ENCODE measurements around the gene ANTXRL.
"Not testable (repeated sequence)": the region's sequence is repeated elsewhere in the genome, so short reads cannot be mapped to it uniquely, and the experiment has no call there.

Gene ANTXRL

DNA sequence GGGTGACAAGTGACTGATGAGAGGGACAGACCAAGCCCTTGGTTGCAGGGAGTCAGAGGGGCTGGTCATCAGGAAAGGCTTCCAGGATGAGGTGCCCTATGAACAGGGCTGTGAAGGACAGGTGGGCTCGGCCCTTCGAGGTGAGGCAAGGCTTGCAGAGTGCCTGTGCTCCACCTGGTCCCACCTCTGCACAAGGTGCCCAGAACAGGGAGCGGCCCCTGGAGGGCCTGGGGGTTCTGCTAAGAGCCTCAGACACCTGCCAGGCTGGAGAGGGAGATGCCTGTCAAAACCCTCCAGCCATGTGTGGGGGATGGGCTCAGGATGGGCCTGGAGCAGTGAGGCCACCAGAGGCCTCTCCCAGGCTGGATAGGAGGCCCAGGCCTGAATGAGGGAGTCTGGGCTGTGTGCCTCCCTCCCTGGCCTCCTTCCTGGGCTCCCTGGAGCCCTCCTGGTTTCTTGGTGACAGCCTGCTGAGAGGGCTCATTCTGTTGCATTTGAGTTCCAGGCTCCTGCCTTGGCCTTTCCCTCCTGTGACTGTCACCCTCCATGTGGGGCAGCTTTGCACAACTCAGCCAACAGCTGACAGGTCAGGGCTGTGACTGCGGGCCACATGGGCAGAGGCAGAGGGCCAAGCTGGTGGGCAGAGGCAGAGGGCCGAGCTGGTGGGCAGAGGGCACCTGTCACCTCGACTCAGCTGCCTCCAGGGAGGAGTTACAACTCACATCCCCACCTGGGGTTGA, 21.1 kb upstream of the ANTXRL start:
- not testable (repeated sequence) for H3K9me3 Mint-ChIP-seq, H3K36me3 Mint-ChIP-seq, DNase-seq, H3K27me3 Mint-ChIP-seq, H3K4me3 Mint-ChIP-seq, H3K27ac Mint-ChIP-seq
- peak in 1 of 2 donors; percentile 2 for ATAC-seq (replicated peaks)
- peaks cover 11 to 22% of the 10 kb centered on the region in 2 donors for H3K4me1 Mint-ChIP-seq

DNA sequence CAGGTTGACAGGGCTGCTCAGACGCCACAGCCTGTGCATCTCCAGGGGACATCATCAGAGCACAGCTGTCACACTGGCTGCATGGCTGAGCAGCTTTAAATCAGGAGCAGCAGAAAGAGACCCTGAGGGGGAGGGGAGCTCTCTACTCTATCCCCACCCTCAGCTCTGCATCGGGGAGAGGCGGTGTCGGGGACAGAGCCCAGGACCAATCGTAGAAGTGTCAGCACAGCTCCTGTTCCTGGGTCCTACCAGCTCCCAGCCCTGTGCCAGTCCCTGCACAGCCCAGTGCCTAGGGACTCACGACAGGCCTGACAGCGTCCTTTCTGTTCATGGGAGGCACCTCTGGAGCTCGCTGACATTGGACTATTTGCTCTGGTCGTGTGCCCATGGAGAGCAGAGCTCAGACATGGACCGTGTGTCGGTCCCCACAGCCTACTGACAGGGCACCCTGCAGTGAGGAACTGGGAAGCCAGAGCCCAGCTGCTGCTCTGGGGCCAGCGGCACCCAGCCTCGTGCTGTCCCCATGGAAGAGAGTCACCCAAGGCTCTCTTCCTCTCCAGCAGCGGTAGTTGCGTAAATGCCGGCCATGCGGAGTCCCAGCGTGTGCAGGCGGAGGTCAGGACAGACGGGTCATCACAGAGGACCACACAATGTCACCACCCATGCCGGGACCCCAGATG, 20.4 kb upstream of the ANTXRL start:
- DNase-seq: no peak
- Mint-ChIP-seq H3K9me3 (no peaks in the 10 kb centered on the region), H3K27ac (no peak overlapping the region), H3K4me1 (peaks cover 13 to 20% of the 10 kb centered on the region in 2 donors), H3K27me3 (no peaks in the 10 kb centered on the region), H3K36me3 (no peaks in the 10 kb centered on the region), H3K4me3 (no peak overlapping the region)
- ATAC-seq (replicated peaks): peak; percentile 22 to 34

DNA sequence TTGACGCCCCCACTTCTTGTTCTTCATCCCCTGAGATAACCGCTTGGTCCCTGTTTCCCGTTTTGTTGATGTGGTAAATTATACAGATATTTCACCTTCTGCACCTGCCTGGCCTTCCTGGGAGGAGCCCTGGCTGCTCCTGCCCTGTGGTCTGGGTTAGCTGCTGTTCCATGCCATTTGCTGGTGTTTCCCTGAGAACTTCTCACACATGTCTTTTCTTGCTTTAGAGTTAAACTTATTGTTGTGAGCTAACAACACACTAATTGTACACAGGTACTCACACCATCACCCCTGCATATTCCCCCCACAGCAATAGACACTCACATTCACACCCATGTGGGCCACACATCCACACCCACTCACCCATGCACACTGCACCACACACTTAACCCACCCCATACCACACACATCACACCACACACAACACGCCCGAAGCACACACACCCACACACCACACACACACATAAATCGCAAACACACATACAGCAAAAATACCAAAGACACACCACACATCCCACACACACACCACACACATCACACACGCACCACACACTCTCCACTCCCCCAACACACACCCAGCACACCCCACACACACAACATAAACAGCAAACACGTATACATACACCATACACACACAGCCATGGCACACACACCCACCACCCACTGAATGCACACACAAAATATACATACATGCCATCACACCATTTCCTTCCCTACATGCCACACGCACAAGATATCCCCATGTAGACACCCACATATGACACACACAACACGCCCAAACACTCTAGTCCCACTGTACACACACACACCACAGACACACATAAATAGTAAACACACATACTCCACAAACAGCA, 19.4 kb upstream of the ANTXRL start:
- Mint-ChIP-seq H3K9me3 (no peaks in the 10 kb centered on the region), H3K27me3 (no peaks in the 10 kb centered on the region), H3K4me1 (peaks cover 13 to 25% of the 10 kb centered on the region in 2 donors), H3K4me3 (no peak overlapping the region), H3K36me3 (no peaks in the 10 kb centered on the region), H3K27ac (no peak overlapping the region)
- DNase-seq: no peak
- ATAC-seq (replicated peaks): no peak

DNA sequence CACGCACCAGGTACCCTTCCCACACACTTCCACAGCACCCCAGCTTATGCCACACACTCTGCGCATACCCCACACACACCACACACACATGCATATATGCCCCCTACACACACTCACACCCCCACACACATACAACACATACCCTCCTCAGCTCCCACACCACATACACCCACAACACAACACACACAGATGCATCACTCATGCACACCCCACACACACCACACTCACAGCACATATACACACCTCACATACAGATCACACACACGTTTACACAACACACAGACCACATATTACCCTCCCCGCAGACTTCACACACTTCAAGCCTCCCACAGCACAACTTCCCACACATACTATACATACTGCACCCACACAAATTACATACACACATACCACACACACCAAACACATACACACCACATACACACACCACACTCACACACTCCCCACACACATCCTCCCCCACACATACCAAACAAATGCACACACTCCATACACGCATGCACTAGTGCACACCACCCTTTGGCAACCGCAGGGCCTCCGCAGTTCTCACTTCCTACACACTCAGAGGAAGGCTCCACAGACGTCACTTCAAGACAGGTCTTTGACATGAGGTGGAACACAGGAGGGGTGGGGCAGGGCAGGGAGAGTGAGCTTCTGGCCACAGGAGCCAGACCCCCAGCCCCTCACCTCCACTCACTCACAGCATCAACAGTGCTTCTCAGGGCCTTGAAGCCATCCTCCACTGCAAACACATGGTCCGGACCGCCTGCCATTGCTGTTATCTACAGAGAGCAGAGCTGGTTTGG, 18.5 kb upstream of the ANTXRL start:
- Mint-ChIP-seq H3K9me3 (no peaks in the 10 kb centered on the region), H3K36me3 (no peaks in the 10 kb centered on the region), H3K4me1 (peaks cover 17 to 34% of the 10 kb centered on the region in 2 donors), H3K27ac (no peak overlapping the region), H3K4me3 (no peak overlapping the region), H3K27me3 (no peaks in the 10 kb centered on the region)
- ATAC-seq (replicated peaks) (peak; percentile 70 to 88), DNase-seq (no peak)

DNA sequence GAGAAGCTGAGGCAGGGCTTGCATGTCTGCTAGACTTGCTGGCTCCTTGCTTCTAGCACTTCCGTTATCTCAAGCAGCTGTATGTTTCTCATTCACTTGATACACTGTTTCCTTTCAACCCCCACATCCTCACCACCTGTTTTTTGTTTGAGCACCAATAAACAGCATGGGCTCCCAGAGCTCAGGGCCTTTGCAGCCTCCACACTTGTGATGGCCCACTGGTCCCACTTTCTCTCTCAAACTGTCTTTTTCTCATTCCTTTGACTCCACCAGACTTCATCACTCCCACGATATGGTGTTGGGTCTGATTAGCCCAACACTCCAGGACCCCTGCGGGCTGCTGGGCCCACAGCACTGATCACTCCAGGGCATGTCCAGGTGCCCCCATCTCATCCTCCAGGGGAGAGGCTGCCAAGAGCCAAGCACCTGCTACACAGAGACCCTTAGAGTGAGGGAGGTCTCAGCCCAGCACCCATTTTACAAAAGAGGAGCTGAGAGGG, 17.2 kb upstream of the ANTXRL start:
- ATAC-seq (replicated peaks): peak in 1 of 2 donors; percentile 17
- Mint-ChIP-seq H3K27ac (peak overlapping the region; percentile 53), H3K4me3 (peak overlapping the region; percentile 5 to 18), H3K4me1 (peaks cover 17 to 41% of the 10 kb centered on the region in 2 donors)
- H3K27me3 Mint-ChIP-seq, H3K9me3 Mint-ChIP-seq, H3K36me3 Mint-ChIP-seq, DNase-seq: not testable (repeated sequence)

DNA sequence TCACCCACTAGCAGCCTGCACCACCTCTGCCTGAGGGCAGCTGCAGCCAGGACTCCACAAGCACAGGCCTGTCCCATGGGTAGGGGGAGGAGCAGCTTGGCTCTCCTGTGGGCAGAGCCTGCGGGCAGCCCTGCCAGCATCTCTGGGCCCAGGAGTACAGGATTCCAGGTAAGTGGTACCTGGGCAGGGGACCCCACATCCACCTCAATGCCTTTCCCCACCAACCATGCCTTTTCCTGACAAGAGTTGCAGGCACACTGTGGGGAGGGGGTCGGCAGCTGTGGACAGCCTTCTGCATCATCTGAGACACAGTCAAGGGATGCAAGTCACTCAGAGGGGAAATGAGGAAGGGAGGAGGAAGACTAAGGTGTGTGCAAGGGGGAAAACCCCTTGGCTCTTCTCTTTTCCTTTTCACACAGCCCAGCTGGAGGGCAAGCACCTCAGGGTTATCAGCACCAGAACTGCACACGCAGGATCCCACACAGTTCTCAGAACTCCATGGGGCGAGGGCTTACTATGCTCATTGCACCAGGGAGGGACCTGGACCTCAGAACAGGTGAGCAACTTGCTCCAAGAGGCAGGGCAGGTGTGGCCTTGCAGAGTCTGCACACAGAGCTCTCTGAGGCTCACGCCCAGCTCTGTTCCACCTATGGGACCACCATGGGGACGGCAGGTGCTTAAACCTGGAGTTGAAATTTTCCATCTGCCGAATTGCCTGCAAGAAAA, 16.5 kb upstream of the ANTXRL start:
- Mint-ChIP-seq H3K27me3 (no peaks in the 10 kb centered on the region), H3K4me1 (peaks cover 17 to 41% of the 10 kb centered on the region in 2 donors), H3K36me3 (no peaks in the 10 kb centered on the region), H3K4me3 (no peak overlapping the region), H3K27ac (no peak overlapping the region), H3K9me3 (no peaks in the 10 kb centered on the region)
- DNase-seq: no peak
- ATAC-seq (replicated peaks): peak in 1 of 2 donors; percentile 28

DNA sequence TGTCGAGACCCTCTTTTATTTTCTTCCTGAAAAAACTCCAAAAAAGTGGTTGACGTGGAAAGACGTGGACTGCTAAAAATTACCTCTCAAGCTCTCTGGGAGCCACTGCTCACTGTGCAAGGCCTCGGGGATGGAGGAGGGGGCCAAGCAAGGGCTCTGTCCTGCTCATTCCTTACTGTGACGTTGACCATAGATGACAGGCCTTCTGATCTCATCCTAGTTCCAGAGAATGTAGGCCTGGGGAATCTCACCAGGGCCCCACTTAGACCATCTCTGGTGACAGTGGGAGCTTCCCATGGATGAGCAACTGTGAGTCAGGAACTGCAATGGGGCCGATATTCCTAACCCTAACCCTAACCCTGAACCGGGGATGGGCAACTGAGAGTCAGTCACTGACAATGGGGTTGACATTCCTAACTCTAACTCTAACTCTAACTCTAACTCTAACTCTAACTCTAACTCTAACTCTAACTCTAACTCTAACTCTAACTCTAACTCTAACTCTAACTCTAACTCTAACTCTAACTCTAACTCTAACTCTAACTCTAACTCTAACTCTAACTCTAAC, 15.8 kb upstream of the ANTXRL start:
- not testable (repeated sequence) for H3K9me3 Mint-ChIP-seq; H3K27ac Mint-ChIP-seq; H3K36me3 Mint-ChIP-seq; H3K27me3 Mint-ChIP-seq; ATAC-seq (replicated peaks); DNase-seq; H3K4me3 Mint-ChIP-seq
- H3K4me1 Mint-ChIP-seq: peaks cover 16 to 41% of the 10 kb centered on the region in 2 donors

DNA sequence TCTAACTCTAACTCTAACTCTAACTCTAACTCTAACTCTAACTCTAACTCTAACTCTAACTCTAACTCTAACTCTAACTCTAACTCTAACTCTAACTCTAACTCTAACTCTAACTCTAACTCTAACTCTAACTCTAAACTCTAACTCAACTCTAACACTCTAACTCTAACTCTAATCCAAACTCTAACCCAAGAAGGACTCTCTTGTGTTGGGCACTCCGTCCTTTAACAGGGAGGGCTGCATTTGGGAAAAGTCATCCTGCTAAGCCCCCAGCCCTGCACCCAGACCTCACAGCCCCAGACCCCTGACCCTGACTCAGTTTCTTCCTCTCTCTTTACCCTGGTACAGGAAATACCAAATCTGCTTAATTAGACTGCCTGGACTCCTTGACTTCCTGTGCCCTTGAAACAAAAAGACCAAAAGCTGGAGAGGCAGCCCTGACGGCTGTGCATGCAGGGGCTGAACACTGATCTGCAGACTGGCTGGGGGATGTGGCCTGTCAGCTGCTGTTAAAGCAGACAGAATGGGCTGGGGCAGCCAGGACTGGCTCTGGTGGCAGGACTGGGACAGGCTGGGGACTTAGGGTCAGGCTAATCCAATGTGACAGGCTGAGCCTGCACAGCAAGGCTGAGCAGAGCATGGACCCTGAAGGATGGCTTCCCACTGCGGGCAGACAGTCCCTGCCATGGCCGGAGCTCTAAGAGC, 14.8 kb upstream of the ANTXRL start:
- H3K36me3 Mint-ChIP-seq; H3K9me3 Mint-ChIP-seq; H3K27ac Mint-ChIP-seq; DNase-seq; ATAC-seq (replicated peaks); H3K4me3 Mint-ChIP-seq; H3K27me3 Mint-ChIP-seq: not testable (repeated sequence)
- peaks cover 10 to 41% of the 10 kb centered on the region in 2 donors for H3K4me1 Mint-ChIP-seq

DNA sequence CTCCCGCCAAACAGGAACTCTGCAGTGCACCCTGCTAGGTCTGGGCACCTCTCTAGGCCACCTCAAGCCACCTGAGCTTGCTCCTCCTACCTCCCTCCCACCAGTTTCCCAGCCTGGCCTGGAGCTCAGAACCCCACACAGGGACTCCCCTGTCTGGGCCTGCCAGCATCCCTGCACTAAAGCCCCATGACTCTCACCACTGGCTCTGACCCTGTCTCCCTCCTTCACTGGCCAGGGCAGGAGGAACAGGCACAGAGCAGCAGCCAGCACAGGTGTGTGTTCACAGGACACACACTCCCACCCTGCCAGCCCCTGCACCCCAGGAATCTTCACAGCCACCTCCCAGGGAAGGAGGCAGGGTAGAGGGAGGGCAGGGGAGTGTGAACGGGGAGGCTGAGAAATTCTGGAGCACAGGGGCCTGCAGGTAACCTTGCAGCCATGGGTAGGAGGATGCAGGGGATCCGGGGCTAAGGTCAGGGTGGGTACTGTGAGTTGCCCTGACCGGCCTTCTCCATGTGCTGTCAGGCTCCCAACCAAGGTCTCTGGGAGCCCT, 13.9 kb upstream of the ANTXRL start:
- ATAC-seq (replicated peaks): no peak
- Mint-ChIP-seq H3K9me3 (no peaks in the 10 kb centered on the region), H3K27ac (no peak overlapping the region), H3K4me1 (peaks cover 10 to 41% of the 10 kb centered on the region in 2 donors), H3K27me3 (no peaks in the 10 kb centered on the region), H3K4me3 (no peak overlapping the region), H3K36me3 (no peaks in the 10 kb centered on the region)
- no peak for DNase-seq

DNA sequence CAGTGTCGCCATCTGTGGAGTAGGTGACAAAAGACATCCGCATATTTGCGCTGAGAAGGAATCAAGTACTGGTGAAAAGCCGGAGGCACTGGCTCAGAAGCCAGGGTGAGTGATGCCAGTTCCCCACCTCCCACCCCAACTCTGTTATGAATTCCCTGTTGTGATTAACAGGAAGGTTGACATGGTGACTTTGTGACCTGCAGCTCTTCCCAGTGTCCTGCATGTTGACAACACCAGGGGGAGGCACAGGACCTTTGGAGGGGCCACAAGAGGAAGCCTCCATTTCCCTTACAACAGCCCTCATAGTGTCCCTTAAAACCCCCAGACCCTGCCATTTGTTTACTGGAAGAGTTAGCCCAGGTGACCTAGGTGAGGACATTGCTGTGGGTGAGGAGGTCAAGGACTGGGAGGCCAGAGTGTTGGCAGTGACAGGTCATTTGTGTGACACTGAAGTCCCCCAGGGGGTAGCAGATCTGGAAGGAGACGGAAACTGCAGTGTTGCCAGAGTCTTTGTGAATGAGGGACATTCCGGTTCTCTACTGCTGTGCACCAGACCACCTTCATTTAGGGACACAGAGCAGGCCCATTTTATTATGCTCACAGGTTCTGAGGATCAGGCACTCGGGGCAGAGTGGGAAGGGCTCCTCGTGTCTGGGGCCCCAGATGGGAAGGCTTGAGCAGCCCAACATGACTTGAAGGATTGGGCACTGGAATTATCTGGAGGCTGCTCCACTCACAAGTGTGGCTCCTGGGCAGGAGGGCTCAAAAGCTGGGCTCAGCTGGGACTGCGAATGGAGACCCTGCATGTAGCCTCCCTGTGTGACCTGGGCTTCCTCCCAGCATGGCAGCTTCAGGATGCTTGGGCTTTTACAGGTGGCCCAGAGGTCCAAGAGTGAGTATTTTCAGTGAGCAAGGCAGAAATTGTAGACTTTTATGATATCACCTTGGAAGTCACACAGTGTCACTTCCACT, 13.0 kb upstream of the ANTXRL start:
- H3K36me3 Mint-ChIP-seq: no peaks in the 10 kb centered on the region
- no peak for DNase-seq
- no peak overlapping the region for H3K27ac Mint-ChIP-seq
- H3K9me3 Mint-ChIP-seq: no peaks in the 10 kb centered on the region
- peaks cover 10 to 41% of the 10 kb centered on the region in 2 donors for H3K4me1 Mint-ChIP-seq
- no peak for ATAC-seq (replicated peaks)
- H3K27me3 Mint-ChIP-seq: no peaks in the 10 kb centered on the region
- H3K4me3 Mint-ChIP-seq: no peak overlapping the region

DNA sequence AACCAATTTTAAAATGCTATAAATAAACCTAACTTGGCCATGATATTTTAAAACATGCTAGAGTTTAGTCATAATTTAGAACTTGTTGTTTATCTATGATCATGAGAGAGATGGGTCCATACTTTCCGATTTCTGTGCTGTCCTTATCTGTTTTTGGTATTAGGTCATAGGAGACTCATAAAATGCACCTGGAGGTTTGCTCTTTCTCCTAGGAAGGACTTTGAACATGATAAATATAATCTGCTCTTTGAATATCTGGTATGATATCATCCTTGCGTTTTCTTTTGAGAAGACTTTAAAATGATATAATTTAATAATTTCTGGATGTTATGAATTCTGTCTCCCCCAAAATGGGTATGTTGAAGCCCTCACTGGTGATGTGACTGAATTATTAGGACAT, 9.0 kb upstream of the ANTXRL start:
- no peak overlapping the region for H3K27ac Mint-ChIP-seq
- H3K36me3 Mint-ChIP-seq: no peaks in the 10 kb centered on the region
- no peak overlapping the region for H3K4me3 Mint-ChIP-seq
- peaks cover 5 to 17% of the 10 kb centered on the region in 2 donors for H3K4me1 Mint-ChIP-seq
- DNase-seq (no peak), ATAC-seq (replicated peaks) (no peak)
- H3K27me3 Mint-ChIP-seq: peaks cover 7 to 11% of the 10 kb centered on the region in 2 donors
- no peaks in the 10 kb centered on the region for H3K9me3 Mint-ChIP-seq
